Measurements from ENCODE around the gene CDKN3. TPM values are rescaled to one million over a fixed set of nuclear protein-coding genes. Genes with fewer than 3 reads are reported as not detected.

The CDKN3 gene
- total RNA-seq, 1 donor from 2014 or later, result 13.6 TPM

DNA sequence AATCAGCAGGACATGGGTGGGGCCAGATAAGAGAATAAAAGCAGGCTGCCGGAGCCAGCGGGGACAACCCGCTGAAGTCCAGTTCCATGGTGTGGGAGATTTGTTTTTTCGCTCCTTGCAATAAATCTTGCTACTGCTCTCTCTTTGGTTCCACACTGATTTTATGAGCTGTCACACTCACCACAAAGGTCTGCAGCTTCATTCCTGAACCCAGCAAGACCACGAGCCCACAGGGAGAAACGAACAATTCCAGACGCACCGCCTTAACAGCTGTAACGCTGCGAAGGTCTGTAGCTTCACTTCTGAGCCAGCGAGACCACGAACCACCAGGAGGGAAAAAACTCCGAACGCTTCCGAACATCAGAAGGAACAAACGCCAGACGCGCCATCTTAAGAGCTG, 47.2 kb downstream of the CDKN3 start:
- Histone ChIP-seq H3K4me3 (ENCODE audit: low read depth, low read length) (no peak overlapping the region), H3K36me3 (ENCODE audit: control insufficient read depth, insufficient read depth, low read length) (no peaks in the 10 kb centered on the region), H3K27me3 (ENCODE audit: control insufficient read depth, insufficient read depth, low read length) (no peaks in the 10 kb centered on the region)
- DNase-seq (ENCODE audit: low read depth), result no peak
- TF ChIP-seq, protein P1, sequence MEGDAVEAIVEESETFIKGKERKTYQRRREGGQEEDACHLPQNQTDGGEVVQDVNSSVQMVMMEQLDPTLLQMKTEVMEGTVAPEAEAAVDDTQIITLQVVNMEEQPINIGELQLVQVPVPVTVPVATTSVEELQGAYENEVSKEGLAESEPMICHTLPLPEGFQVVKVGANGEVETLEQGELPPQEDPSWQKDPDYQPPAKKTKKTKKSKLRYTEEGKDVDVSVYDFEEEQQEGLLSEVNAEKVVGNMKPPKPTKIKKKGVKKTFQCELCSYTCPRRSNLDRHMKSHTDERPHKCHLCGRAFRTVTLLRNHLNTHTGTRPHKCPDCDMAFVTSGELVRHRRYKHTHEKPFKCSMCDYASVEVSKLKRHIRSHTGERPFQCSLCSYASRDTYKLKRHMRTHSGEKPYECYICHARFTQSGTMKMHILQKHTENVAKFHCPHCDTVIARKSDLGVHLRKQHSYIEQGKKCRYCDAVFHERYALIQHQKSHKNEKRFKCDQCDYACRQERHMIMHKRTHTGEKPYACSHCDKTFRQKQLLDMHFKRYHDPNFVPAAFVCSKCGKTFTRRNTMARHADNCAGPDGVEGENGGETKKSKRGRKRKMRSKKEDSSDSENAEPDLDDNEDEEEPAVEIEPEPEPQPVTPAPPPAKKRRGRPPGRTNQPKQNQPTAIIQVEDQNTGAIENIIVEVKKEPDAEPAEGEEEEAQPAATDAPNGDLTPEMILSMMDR (IDR thresholded peaks at IDR 0.05; ENCODE audit: insufficient read depth, low read length, poor library complexity, severe bottlenecking), result no peak

DNA sequence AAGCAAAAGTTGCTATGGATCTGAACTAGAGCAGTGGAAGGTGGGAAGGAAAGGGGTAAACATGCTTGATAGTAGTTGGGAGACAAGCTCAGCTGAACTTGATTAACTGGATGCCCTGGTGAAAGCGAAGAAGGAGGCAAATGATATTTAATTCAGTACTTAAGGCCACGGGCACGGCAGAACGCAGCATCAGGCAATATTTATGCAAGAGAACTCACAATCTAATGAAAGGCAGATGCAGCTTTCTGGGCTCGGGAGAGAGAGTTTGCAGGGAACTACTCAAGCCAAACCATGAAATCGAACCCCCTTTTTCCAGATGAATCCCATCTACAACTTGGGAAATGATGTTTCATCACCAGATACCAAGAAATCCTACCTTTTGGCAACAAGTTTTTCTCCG, 47.9 kb downstream of the CDKN3 start:
- Histone ChIP-seq H3K36me3 (ENCODE audit: control insufficient read depth, insufficient read depth, low read length) (no peaks in the 10 kb centered on the region), H3K27me3 (ENCODE audit: control insufficient read depth, insufficient read depth, low read length) (no peaks in the 10 kb centered on the region)

DNA sequence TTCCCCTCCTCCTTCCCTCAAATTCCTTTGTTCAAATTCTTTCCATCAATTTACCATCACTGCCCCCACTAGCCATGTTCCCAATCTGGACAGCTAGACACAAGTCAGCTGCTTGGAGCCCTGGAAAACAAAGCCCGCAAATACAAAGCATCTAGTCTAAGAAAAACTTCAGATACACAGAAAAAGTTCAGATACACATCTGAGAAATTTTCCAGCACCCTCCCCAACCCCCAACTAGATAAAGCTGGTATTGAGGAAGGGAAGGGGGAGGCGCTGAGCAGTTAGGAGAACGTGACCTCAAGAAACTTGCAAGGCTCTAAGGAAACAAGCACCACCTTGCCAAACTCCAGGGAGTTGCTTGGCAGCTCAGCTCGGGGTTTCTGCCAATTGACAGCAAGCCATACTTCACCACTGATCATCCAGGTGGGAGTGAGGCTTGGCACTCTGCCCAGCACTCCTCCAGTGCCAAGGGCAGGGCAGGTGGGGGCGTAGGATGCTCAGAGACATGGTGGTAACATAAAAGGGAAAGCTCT, 49.4 kb downstream of the CDKN3 start:
- TF ChIP-seq, protein P1 (IDR thresholded peaks at IDR 0.05; ENCODE audit: insufficient read depth, low read length, poor library complexity, severe bottlenecking), result no peak
- no peak for DNase-seq (ENCODE audit: low read depth)
- Histone ChIP-seq H3K4me3 (ENCODE audit: low read depth, low read length) (no peak overlapping the region), H3K27me3 (ENCODE audit: control insufficient read depth, insufficient read depth, low read length) (no peaks in the 10 kb centered on the region), H3K36me3 (ENCODE audit: control insufficient read depth, insufficient read depth, low read length) (no peaks in the 10 kb centered on the region)

More for the DNA sequence above, 47.9 kb downstream of the CDKN3 start:
- DNase-seq (ENCODE audit: low read depth), result no peak
- TF ChIP-seq, protein P1 (IDR thresholded peaks at IDR 0.05; ENCODE audit: insufficient read depth, low read length, poor library complexity, severe bottlenecking), result no peak
- H3K4me3 ChIP-seq (ENCODE audit: low read depth, low read length), result no peak overlapping the region

DNA sequence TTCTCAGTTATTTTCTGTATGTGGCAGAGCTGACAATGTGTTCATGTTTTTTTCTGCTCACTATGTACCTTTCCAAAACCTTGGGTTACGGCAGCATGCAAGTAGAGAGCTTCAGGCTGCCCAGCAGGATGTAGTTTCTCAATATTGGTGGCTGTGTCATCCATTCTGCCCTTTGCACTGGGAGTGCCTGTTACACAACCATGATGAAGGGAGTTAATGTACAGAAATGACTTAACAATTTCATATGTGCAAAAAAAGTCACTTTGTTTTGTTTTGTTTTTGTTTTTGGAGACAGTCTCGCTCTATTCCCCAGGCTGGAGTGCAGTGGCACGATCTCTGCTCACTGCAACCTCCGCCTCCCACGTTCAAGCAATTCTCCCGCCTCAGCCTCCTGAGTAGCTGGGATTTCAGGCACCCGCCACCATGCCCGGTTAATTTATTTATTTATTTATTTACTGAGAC, 50.5 kb downstream of the CDKN3 start:
- H3K4me3 ChIP-seq (ENCODE audit: low read depth, low read length), result no peak overlapping the region
- TF ChIP-seq, protein P1 (IDR thresholded peaks at IDR 0.05; ENCODE audit: insufficient read depth, low read length, poor library complexity, severe bottlenecking), result no peak
- DNase-seq (ENCODE audit: low read depth), result no peak

DNA sequence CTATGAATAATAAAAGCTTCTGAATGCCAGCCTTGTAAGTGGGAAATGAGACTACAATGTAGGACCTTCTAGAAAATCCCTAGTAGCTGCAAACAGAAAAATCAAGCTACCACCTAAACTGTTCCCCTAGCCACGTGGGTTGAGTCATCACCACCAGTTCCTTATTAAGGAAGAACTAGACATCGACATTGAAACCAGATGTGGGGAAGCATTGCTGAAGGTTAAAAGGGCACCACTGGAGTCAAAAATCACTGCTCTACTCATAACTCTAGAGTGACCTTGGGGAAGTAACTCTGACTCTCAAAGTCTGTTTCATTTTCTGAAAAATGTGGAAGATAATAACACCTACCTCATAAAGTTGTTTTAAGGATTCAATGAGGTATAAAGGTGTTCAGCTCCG, 53.7 kb downstream of the CDKN3 start:
- Histone ChIP-seq H3K4me3 (ENCODE audit: low read depth, low read length) (no peak overlapping the region), H3K27me3 (ENCODE audit: control insufficient read depth, insufficient read depth, low read length) (no peaks in the 10 kb centered on the region), H3K36me3 (ENCODE audit: control insufficient read depth, insufficient read depth, low read length) (no peaks in the 10 kb centered on the region)
- TF ChIP-seq, protein P1 (IDR thresholded peaks at IDR 0.05; ENCODE audit: insufficient read depth, low read length, poor library complexity, severe bottlenecking), result no peak
- no peak for DNase-seq (ENCODE audit: low read depth)

More for the DNA sequence above, 50.5 kb downstream of the CDKN3 start:
- Histone ChIP-seq H3K27me3 (ENCODE audit: control insufficient read depth, insufficient read depth, low read length) (no peaks in the 10 kb centered on the region), H3K36me3 (ENCODE audit: control insufficient read depth, insufficient read depth, low read length) (no peaks in the 10 kb centered on the region)

DNA sequence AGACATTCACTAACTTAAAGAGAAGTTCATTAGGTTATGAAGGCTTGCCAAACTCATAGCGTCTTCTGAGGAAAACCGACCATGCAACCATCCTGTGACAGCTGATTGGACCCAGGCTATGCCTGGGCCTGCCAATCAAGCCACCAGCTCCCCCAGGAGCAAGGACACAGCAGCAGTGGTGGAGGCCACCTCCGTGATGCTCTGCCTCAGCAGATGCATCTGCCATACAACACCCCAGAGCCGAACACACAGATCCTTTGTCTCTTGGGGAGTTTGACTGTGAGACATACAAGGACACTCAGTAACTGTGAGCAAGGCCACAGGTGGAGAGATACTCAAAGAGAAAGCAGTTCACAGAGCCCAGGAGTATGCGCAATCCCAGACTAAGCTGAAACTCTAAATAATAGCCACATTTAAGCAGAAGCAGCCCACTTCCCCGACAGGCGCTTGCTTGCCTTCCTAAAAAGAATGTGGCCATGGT, 54.4 kb downstream of the CDKN3 start:
- H3K4me3 ChIP-seq (ENCODE audit: low read depth, low read length), result no peak overlapping the region
- no peak for DNase-seq (ENCODE audit: low read depth)
- no peaks in the 10 kb centered on the region for H3K27me3 ChIP-seq (ENCODE audit: control insufficient read depth, insufficient read depth, low read length)
- H3K36me3 ChIP-seq (ENCODE audit: control insufficient read depth, insufficient read depth, low read length), result no peaks in the 10 kb centered on the region
- TF ChIP-seq, protein P1 (IDR thresholded peaks at IDR 0.05; ENCODE audit: insufficient read depth, low read length, poor library complexity, severe bottlenecking), result no peak

All from kidney epithelial cell (primary cell).